Suprapubic skin (tissue), 4 donors: ENCODE measurements around the gene CEP112. TPM values are rescaled to one million over a fixed set of nuclear protein-coding genes. Genes with fewer than 3 reads are reported as not detected.

ENCODE experiments used
- DNase-seq, 2 donors: peaks; one replicate each; pipeline ENCODE4 v3.0.0-alpha.2; 2019; ENCODE audit warnings: low spot score in 2 of 2
- H3K27ac ChIP-seq: fragments of 200-600 bp; sonication (generic); one replicate; pipeline ENCODE4 v1.5.1; 2019
- H3K27me3 ChIP-seq: fragments of 200-600 bp; sonication (generic); one replicate; pipeline ENCODE4 v1.5.1; 2019
- H3K36me3 ChIP-seq: fragments of 200-600 bp; sonication (generic); one replicate; pipeline ENCODE4 v1.5.1; 2019
- H3K4me1 ChIP-seq: fragments of 200-600 bp; sonication (generic); one replicate; pipeline ENCODE4 v1.5.1; 2019
- H3K4me3 ChIP-seq: fragments of 200-600 bp; sonication (generic); one replicate; pipeline ENCODE4 v1.5.1; 2019; ENCODE audit warnings: mild to moderate bottlenecking
- H3K9me3 ChIP-seq: fragments of 200-600 bp; sonication (generic); one replicate; pipeline ENCODE4 v1.5.1; 2019
- EP300 ChIP-seq: sonication (generic); formaldehyde crosslinking; IDR thresholded peaks from one replicate; pipeline ENCODE4 v1.6.1; 2017; ENCODE audit warnings: antibody characterized with exemption
- POLR2A ChIP-seq, 2 donors: fragments of 450-650 bp; IDR thresholded peaks; one replicate each; pipeline ENCODE4 v1.6.1; 2017; ENCODE audit warnings: antibody characterized with exemption in 2 of 2, mild to moderate bottlenecking in 2 of 2, moderate library complexity in 2 of 2
- POLR2AphosphoS5 ChIP-seq, 3 donors: sonication (generic); formaldehyde crosslinking; IDR thresholded peaks; one replicate each; pipeline ENCODE4 v1.6.1; 2017; ENCODE audit warnings: antibody characterized with exemption in 3 of 3
- whole genome bisulfite sequencing: methylation state at CpG from one replicate; pipeline ENCODE4 v1.1.5; 2018; 5-methylcytosine and 5-hydroxymethylcytosine counted together
- total RNA-seq, 4 donors: library from RNA; depleted of rRNA; stranded (reverse); fragments of >200 nt; gene quantifications; one replicate each; pipeline ENCODE4 v1.1.0, GENCODE V29; 2016
- TF ChIP-seq, protein P1 (sequence below), 2 donors: fragments of 200-600 bp in 1 of 2; fragments of 450-650 bp in 1 of 2; sonication (generic) in 1 of 2; IDR thresholded peaks; one replicate each; pipeline ENCODE4 v1.5.1; 2016 to 2019; ENCODE audit warnings: antibody characterized with exemption in 2 of 2, mild to moderate bottlenecking in 1 of 2, moderate library complexity in 1 of 2

CEP112 gene
- total RNA-seq, 4 donors from 2014 or later, result 0.68 to 14.1 (median 6.6) TPM

GRCh38 chr17:65853816-65854215 is 338.1 kb downstream of the CEP112 start:
- TF ChIP-seq POLR2AphosphoS5 (IDR thresholded peaks at IDR 0.05) (no peak), POLR2A (IDR thresholded peaks at IDR 0.05) (no peak), EP300 (no peak)
- TF ChIP-seq, protein P1, sequence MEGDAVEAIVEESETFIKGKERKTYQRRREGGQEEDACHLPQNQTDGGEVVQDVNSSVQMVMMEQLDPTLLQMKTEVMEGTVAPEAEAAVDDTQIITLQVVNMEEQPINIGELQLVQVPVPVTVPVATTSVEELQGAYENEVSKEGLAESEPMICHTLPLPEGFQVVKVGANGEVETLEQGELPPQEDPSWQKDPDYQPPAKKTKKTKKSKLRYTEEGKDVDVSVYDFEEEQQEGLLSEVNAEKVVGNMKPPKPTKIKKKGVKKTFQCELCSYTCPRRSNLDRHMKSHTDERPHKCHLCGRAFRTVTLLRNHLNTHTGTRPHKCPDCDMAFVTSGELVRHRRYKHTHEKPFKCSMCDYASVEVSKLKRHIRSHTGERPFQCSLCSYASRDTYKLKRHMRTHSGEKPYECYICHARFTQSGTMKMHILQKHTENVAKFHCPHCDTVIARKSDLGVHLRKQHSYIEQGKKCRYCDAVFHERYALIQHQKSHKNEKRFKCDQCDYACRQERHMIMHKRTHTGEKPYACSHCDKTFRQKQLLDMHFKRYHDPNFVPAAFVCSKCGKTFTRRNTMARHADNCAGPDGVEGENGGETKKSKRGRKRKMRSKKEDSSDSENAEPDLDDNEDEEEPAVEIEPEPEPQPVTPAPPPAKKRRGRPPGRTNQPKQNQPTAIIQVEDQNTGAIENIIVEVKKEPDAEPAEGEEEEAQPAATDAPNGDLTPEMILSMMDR (IDR thresholded peaks at IDR 0.05), result no peak
- Histone ChIP-seq H3K9me3 (no peaks in the 10 kb centered on the region), H3K27ac (no peak overlapping the region), H3K4me3 (no peak overlapping the region), H3K27me3 (no peaks in the 10 kb centered on the region), H3K4me1 (peaks cover 5% of the 10 kb centered on the region), H3K36me3 (no peaks in the 10 kb centered on the region)
- no peak for DNase-seq

DNA sequence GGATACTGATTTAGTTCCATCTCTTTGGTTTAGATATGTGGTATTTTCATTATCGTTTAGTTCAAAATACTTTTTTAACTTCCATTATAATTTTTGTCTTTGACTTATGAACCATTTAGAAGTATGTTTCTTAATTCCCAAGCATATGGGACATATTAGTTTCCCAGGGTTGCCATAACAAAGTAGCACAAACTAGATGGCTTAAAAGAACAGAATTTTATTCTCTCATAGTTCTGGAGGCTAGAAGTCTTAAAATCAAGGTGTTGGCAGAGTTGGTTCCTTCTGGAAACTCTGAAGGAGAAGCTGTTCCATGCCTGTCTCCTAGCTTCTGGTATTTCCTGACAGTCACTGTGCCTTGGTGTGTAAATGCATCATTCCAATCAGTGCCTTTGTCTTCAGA is 339.0 kb downstream of the CEP112 start:
- DNase-seq, result no peak

DNA sequence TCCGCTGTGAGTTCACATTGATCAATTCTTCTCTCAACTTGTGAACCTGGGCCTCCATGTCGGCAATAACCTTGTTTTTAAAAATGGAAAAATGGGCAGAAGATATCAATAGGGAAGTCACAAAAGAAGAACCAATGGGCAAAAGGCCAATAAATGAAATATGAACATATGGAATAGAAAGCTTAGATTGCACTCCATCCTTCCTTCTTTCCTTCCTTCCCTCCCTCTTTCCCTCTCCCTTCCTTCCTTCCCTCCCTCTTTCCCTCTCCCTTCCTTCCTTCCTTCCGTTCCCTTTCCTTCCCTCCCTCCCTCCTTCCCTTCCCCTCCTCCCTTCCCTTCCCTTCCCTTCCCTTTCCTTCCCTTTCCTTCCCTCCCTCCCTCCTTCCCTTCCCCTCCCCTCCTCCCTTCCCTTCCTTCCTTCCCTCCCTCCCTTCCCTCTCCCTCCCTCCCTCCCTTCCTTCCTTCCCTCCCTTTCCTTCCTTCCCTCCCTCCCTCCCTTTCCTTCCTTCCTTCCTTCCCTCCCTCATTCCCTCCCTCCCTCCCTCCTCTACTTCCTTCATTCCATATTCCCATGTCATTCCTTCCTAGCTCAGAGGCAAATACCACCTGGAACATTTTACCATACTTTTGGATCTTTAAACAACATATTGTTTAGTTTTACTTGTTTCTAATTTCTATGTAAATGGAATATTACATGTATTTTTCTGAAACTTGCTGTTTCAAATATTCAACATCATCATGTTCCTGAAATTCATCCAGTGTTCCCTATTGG is 339.8 kb downstream of the CEP112 start:
- TF ChIP-seq, protein P1 (IDR thresholded peaks at IDR 0.05), result no peak
- TF ChIP-seq POLR2A (IDR thresholded peaks at IDR 0.05) (no peak), POLR2AphosphoS5 (IDR thresholded peaks at IDR 0.05) (no peak), EP300 (no peak)
- H3K9me3 ChIP-seq, result no peaks in the 10 kb centered on the region
- H3K27me3 ChIP-seq, result no peaks in the 10 kb centered on the region
- H3K4me1 ChIP-seq, result peaks cover 5% of the 10 kb centered on the region
- H3K36me3 ChIP-seq, result no peaks in the 10 kb centered on the region
- DNase-seq, result no peak
- no peak overlapping the region for H3K27ac ChIP-seq
- no peak overlapping the region for H3K4me3 ChIP-seq
- 100% methylated on average over 2 of the region's 3 CpGs for WGBS

More for the DNA sequence above, 339.0 kb downstream of the CEP112 start:
- TF ChIP-seq POLR2A (IDR thresholded peaks at IDR 0.05) (no peak), EP300 (no peak), POLR2AphosphoS5 (IDR thresholded peaks at IDR 0.05) (no peak)
- TF ChIP-seq, protein P1 (IDR thresholded peaks at IDR 0.05), result no peak
- Histone ChIP-seq H3K36me3 (no peaks in the 10 kb centered on the region), H3K27ac (no peak overlapping the region), H3K4me3 (no peak overlapping the region), H3K9me3 (no peaks in the 10 kb centered on the region), H3K27me3 (no peaks in the 10 kb centered on the region), H3K4me1 (peaks cover 5% of the 10 kb centered on the region)
- WGBS, result 58% methylated on average over 1 of the region's 1 CpG

DNA sequence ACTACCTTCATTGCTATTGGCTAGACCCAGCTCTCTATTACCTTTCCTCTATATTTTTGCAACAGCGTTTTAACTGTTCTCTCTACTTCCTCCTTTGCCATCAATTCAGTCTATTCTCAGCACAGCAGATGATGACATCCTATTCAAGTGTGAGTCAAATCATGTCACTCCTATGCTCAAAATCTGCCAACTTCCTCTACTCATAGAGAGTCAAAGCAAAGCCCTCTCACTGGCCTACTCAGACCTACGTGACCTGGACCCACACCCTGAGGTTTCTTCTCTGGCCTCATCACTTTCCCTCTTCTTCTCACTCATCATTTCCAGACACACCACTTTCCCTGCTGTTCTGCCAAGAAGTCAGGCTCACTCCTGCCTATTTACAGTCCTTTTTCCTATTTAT is 341.4 kb downstream of the CEP112 start:
- no peaks in the 10 kb centered on the region for H3K36me3 ChIP-seq
- no peaks in the 10 kb centered on the region for H3K9me3 ChIP-seq
- H3K27ac ChIP-seq, result no peak overlapping the region
- no peak for DNase-seq
- no peak overlapping the region for H3K4me3 ChIP-seq
- WGBS, result 44% methylated on average over 2 of the region's 2 CpGs
- H3K4me1 ChIP-seq, result peaks cover under 1% of the 10 kb centered on the region
- no peak for TF ChIP-seq POLR2A (IDR thresholded peaks at IDR 0.05)
- TF ChIP-seq POLR2AphosphoS5 (IDR thresholded peaks at IDR 0.05), result no peak
- TF ChIP-seq, protein P1 (IDR thresholded peaks at IDR 0.05), result no peak
- no peak for TF ChIP-seq EP300
- H3K27me3 ChIP-seq, result no peaks in the 10 kb centered on the region

- WGBS, result 73% methylated on average over 5 of the region's 5 CpGs
- H3K4me1 ChIP-seq, result no peaks in the 10 kb centered on the region
- no peaks in the 10 kb centered on the region for H3K9me3 ChIP-seq
These were observed 343.2 kb downstream of the CEP112 start for GRCh38 chr17:65848751-65849150.

More at GRCh38 chr17:65848751-65849150, 343.2 kb downstream of the CEP112 start:
- no peak for TF ChIP-seq POLR2AphosphoS5 (IDR thresholded peaks at IDR 0.05)
- TF ChIP-seq, protein P1 (IDR thresholded peaks at IDR 0.05), result no peak
- no peak for TF ChIP-seq POLR2A (IDR thresholded peaks at IDR 0.05)
- no peak for TF ChIP-seq EP300
- no peaks in the 10 kb centered on the region for H3K27me3 ChIP-seq
- H3K4me3 ChIP-seq, result no peak overlapping the region
- no peak overlapping the region for H3K27ac ChIP-seq
- no peak for DNase-seq
- H3K36me3 ChIP-seq, result no peaks in the 10 kb centered on the region
